IMR-90 (cell line): ENCODE data around the gene TENM4. TPM values are rescaled to one million over a fixed set of nuclear protein-coding genes. Genes with fewer than 3 reads are reported as not detected.
"Not testable (repeated sequence)": the region's sequence is repeated elsewhere in the genome, so short reads cannot be mapped to it uniquely, and the experiment has no call there.

Source experiments
- ATAC-seq: fragments of 200-7000 bp; cut with Tn5 transposase; 2 replicates; pipeline ENCODE4 v1.9.1; 2020; ENCODE audit warnings: low read depth, mild to moderate bottlenecking, moderate library complexity
- BruUV-seq: library from RNA; stranded (reverse); fragments of 400-500 nt; replicated peaks from 2 replicates; lab custom pipeline; 2021; lab: Mats Ljungman, UMichigan
- CTCF ChIA-PET: fragments of 300-600 bp; formaldehyde crosslinking; extraction: SDS; loops from one replicate; lab custom pipeline; 2021; ENCODE audit warnings: antibody characterized with exemption; lab: Yijun Ruan, JAX
- POLR2A ChIA-PET: fragments of 300-600 bp; sonication (Branson Sonifier 250); formaldehyde crosslinking; loops from one replicate; lab custom pipeline; 2022; ENCODE audit warnings: antibody characterized with exemption; ENCODE audit not compliant: unreplicated experiment; lab: Charles Lee
- DNase-seq: peaks from one replicate; pipeline ENCODE4 v3.0.0; 2013
- H2AFZ ChIP-seq: replicated peaks from 2 replicates; pipeline ENCODE3; 2013; ENCODE audit warnings: low read length, mild to moderate bottlenecking; ENCODE audit not compliant: poor library complexity
- H2AK5ac ChIP-seq: 2 replicates; pipeline ENCODE4 v1.6.1; 2013; ENCODE audit warnings: low read depth, low read length, inconsistent platforms
- H2AK9ac ChIP-seq: replicated peaks from 2 replicates; pipeline ENCODE3; 2013; ENCODE audit warnings: mild to moderate bottlenecking, low read depth, low read length, moderate library complexity; ENCODE audit not compliant: poor library complexity
- H2BK120ac ChIP-seq: 2 replicates; pipeline ENCODE4 v1.6.1; 2013; ENCODE audit warnings: low read depth, low read length, inconsistent platforms
- H2BK15ac ChIP-seq: 3 replicates; pipeline ENCODE4 v1.6.1; 2013; ENCODE audit warnings: low read depth, low read length, inconsistent platforms
- H2BK20ac ChIP-seq: 2 replicates; pipeline ENCODE4 v1.6.1; 2013; ENCODE audit warnings: low read depth, mild to moderate bottlenecking, inconsistent platforms, low read length, moderate library complexity
- H2BK5ac ChIP-seq: 2 replicates; pipeline ENCODE4 v1.6.1; 2013; ENCODE audit warnings: mild to moderate bottlenecking, low read depth, low read length, inconsistent platforms; ENCODE audit not compliant: poor library complexity, severe bottlenecking
- H3K14ac ChIP-seq: replicated peaks from 2 replicates; pipeline ENCODE4 v1.6.1; 2013; ENCODE audit warnings: low read depth, low read length, inconsistent platforms
- H3K18ac ChIP-seq: 2 replicates; pipeline ENCODE4 v1.6.1; 2013; ENCODE audit warnings: low read depth, low read length, control low read depth
- H3K23ac ChIP-seq: 2 replicates; pipeline ENCODE4 v1.6.1; 2013; ENCODE audit warnings: low read depth, low read length, inconsistent platforms
- H3K27ac ChIP-seq: 2 replicates; pipeline ENCODE4 v1.5.1; 2013; ENCODE audit warnings: mild to moderate bottlenecking, control low read depth, low read length; ENCODE audit not compliant: insufficient read depth
- H3K27me3 ChIP-seq: 2 replicates; pipeline ENCODE4 v1.6.1; 2013; ENCODE audit warnings: low read length; ENCODE audit not compliant: control insufficient read depth, insufficient read depth
- H3K36me3 ChIP-seq: 2 replicates; pipeline ENCODE4 v1.6.1; 2013; ENCODE audit warnings: low read length, mixed read lengths; ENCODE audit not compliant: control insufficient read depth, insufficient read depth
- H3K4ac ChIP-seq: 2 replicates; pipeline ENCODE4 v1.6.1; 2013; ENCODE audit warnings: low read depth, low read length, inconsistent platforms
- H3K4me1 ChIP-seq: 2 replicates; pipeline ENCODE4 v1.6.1; 2013; ENCODE audit warnings: low read length, mixed read lengths; ENCODE audit not compliant: control insufficient read depth, insufficient read depth
- H3K4me2 ChIP-seq: 2 replicates; pipeline ENCODE4 v1.6.1; 2013; ENCODE audit warnings: low read depth, mild to moderate bottlenecking, control low read depth, low read length, moderate library complexity
- H3K4me3 ChIP-seq: 2 replicates; pipeline ENCODE4 v1.5.1; 2013; ENCODE audit warnings: low read depth, mild to moderate bottlenecking, control low read depth, low read length, moderate library complexity; ENCODE audit not compliant: insufficient read depth
- H3K56ac ChIP-seq: 2 replicates; pipeline ENCODE4 v1.6.1; 2013; ENCODE audit warnings: low read length, inconsistent platforms; ENCODE audit not compliant: insufficient read depth; ENCODE audit errors: extremely low read depth
- H3K79me1 ChIP-seq, 2 experiments: 2 replicates each; pipeline ENCODE4 v1.6.1; 2013; ENCODE audit warnings: low read length in 2 of 2, inconsistent platforms in 1 of 2, low read depth in 1 of 2
- H3K9ac ChIP-seq: 2 replicates; pipeline ENCODE4 v1.6.1; 2013; ENCODE audit warnings: low read depth, low read length, control low read depth
- H3K9me1 ChIP-seq: 2 replicates; pipeline ENCODE4 v1.6.1; 2013; ENCODE audit warnings: low read length, inconsistent platforms; ENCODE audit not compliant: insufficient read depth
- H3K9me3 ChIP-seq: 2 replicates; pipeline ENCODE4 v1.6.1; 2013; ENCODE audit warnings: low read length; ENCODE audit not compliant: control insufficient read depth, insufficient read depth
- H4K20me1 ChIP-seq: 2 replicates; pipeline ENCODE4 v1.6.1; 2013; ENCODE audit warnings: low read length, inconsistent platforms; ENCODE audit not compliant: insufficient read depth
- H4K5ac ChIP-seq: 2 replicates; pipeline ENCODE4 v1.6.1; 2013; ENCODE audit warnings: mild to moderate bottlenecking, low read depth, low read length, control low read depth
- H4K8ac ChIP-seq, 2 experiments: 2 replicates each; pipeline ENCODE4 v1.6.1; 2013; ENCODE audit warnings: low read depth in 2 of 2, low read length in 2 of 2, control low read depth in 1 of 2, inconsistent platforms in 1 of 2
- H4K91ac ChIP-seq: 2 replicates; pipeline ENCODE4 v1.6.1; 2013; ENCODE audit warnings: low read depth, low read length, inconsistent platforms; ENCODE audit not compliant: insufficient read depth
- WGBS, 2 experiments: methylation state at CpG; one replicate each; pipeline versions ENCODE4 v1.1.5 to v1.1.7; 2013; ENCODE audit warnings: missing lambda C conversion rate in 2 of 2; ENCODE audit not compliant: insufficient read length in 1 of 2; ENCODE audit errors: extremely low coverage in 2 of 2; 5-methylcytosine and 5-hydroxymethylcytosine counted together
- dilution Hi-C: fragments of 300-500 bp; cut with HindIII; formaldehyde crosslinking; loops from one replicate; pipeline ENCODE4 v1.14.3; 2018; ENCODE audit warnings: low sequenced_read_pairs; ENCODE audit not compliant: unreplicated experiment
- in situ Hi-C: fragments of 300-500 bp; cut with MboI; formaldehyde crosslinking; loops from 3 replicates; pipeline ENCODE4 v1.14.3; 2019; ENCODE audit warnings: low sequenced_read_pairs, inconsistent platforms, mixed read lengths
- intact Hi-C: fragments of 100-400 bp; cut with micrococcal nuclease; formaldehyde crosslinking; loops from 2 replicates; pipeline ENCODE4 v1.10.0; 2022
- polyA plus RNA-seq, 3 experiments: library from polyadenylated mRNA; depleted of rRNA; stranded (reverse); fragments of >200 nt; gene quantifications; 2 replicates each; pipeline ENCODE4 v1.2.3, GENCODE V29; 2012; ENCODE audit warnings: low replicate concordance in 1 of 3
- total RNA-seq: library from RNA; depleted of rRNA; stranded (reverse); fragments of >200 nt; gene quantifications from 2 replicates; pipeline ENCODE4 v1.2.3, GENCODE V29; 2012

Gene TENM4
- total and polyA plus RNA-seq, 2 of the 4 experiments (the other 2 are of a cell fraction): 7.4 to 9.0 TPM

DNA sequence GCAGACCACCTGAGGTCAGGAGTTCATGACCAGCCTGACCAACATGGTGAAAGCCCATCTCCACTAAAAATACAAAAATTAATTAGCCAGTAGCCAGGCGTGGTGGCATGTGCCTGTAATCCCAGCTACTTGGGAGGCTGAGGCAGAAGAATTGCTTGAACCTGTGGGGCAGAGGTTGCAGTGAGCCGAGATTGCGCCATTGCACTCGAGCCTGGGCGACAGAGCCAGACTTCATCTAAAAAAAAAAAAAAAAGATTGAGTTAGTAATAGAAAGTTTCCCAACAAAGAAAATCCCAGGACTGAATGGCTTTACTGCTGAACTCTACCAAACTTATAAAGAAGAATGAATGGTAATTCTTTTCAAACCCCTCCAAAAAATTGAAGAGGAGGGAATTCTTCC, 803.3 kb downstream of the TENM4 start:
- H2BK5ac ChIP-seq, H3K23ac ChIP-seq: not testable (repeated sequence)
- no CpG with 5 or more reads among the region's 5 CpGs for WGBS, 2 experiments

More for the DNA sequence above, 803.3 kb downstream of the TENM4 start:
- CTCF ChIA-PET, H4K8ac ChIP-seq, H3K14ac ChIP-seq, H3K9me1 ChIP-seq, H3K4me1 ChIP-seq, H2BK20ac ChIP-seq, ATAC-seq, H3K18ac ChIP-seq, H3K27me3 ChIP-seq, intact Hi-C loops, H3K36me3 ChIP-seq, H3K4ac ChIP-seq, H4K5ac ChIP-seq, H3K56ac ChIP-seq, in situ Hi-C loops, H2AK9ac ChIP-seq, H2AFZ ChIP-seq, DNase-seq, H3K9me3 ChIP-seq, H3K4me2 ChIP-seq, H3K4me3 ChIP-seq, H4K91ac ChIP-seq, dilution Hi-C loops, H3K79me1 ChIP-seq, H2AK5ac ChIP-seq, H3K27ac ChIP-seq, H3K9ac ChIP-seq, H4K20me1 ChIP-seq, POLR2A ChIA-PET, BruUV-seq, H2BK15ac ChIP-seq, H2BK120ac ChIP-seq: not testable (repeated sequence)
